Activated T-cell treated with anti-CD3 and anti-CD28 coated beads, Interleukin-2, amount 50 U/mL, for 48 hours (primary cell): ENCODE data around the gene LRRC3.

Experiments used
- DNase-seq, 2 experiments: peaks; one replicate each; pipeline ENCODE4 v3.0.0-alpha.2; 2020

Gene LRRC3

GRCh38 chr21:44440241-44441040 lies 14.9 kb upstream of the LRRC3 start:
- no peak for DNase-seq

- DNase-seq = no peak
Observed at GRCh38 chr21:44441041-44441400, 14.3 kb upstream of the LRRC3 start.

- no peak for DNase-seq
Observed at GRCh38 chr21:44441581-44442265, 13.6 kb upstream of the LRRC3 start.

GRCh38 chr21:44442266-44443125 lies 12.8 kb upstream of the LRRC3 start:
- no peak for DNase-seq

- DNase-seq = no peak
Observed at GRCh38 chr21:44443291-44443890, 11.9 kb upstream of the LRRC3 start.

GRCh38 chr21:44443891-44444285 lies 11.4 kb upstream of the LRRC3 start:
- no peak for DNase-seq

- DNase-seq = no peak
Observed at GRCh38 chr21:44444286-44444931, 10.9 kb upstream of the LRRC3 start.

GRCh38 chr21:44445145-44445812 lies 10.0 kb upstream of the LRRC3 start:
- no peak for DNase-seq

- DNase-seq = no peak
Observed at GRCh38 chr21:44448651-44449131, 6.6 kb upstream of the LRRC3 start.

- no peak for DNase-seq
Observed at GRCh38 chr21:44449473-44450363, 5.6 kb upstream of the LRRC3 start.

- DNase-seq = no peak
Observed at GRCh38 chr21:44450402-44450801, 4.9 kb upstream of the LRRC3 start.

- no peak for DNase-seq
Observed at GRCh38 chr21:44450999-44451398, 4.3 kb upstream of the LRRC3 start.

GRCh38 chr21:44453120-44453519 lies 2.2 kb upstream of the LRRC3 start:
- no peak for DNase-seq

- no peak for DNase-seq
Observed at GRCh38 chr21:44454058-44454457, 1.3 kb upstream of the LRRC3 start.

- DNase-seq = peak; percentile 59 to 66
Observed at GRCh38 chr21:44455524-44456213, 359 bp downstream of the LRRC3 start.

GRCh38 chr21:44456214-44456914 lies 1.1 kb downstream of the LRRC3 start:
- no peak for DNase-seq

- DNase-seq = no peak
Observed at GRCh38 chr21:44456915-44457736, 1.8 kb downstream of the LRRC3 start.

GRCh38 chr21:44458971-44459711 lies 3.8 kb downstream of the LRRC3 start:
- DNase-seq = no peak
